MG63 (cell line): ENCODE data around the gene ANKS1B. TPM values are rescaled to one million over a fixed set of nuclear protein-coding genes. Genes with fewer than 3 reads are reported as not detected.

Source experiments
- DNase-seq: peaks from one replicate; pipeline ENCODE4 v3.0.0-alpha.2; 2020
- H3K27me3 ChIP-seq: fragments of 250-450 bp; sonication (Bioruptor Pico); 2 replicates; pipeline ENCODE4 v1.5.1; 2020; ENCODE audit warnings: mild to moderate bottlenecking, moderate library complexity
- H3K36me3 ChIP-seq: fragments of 250-450 bp; sonication (Bioruptor Pico); 2 replicates; pipeline ENCODE4 v1.5.1; 2020; ENCODE audit warnings: mild to moderate bottlenecking, moderate library complexity
- H3K4me3 ChIP-seq: fragments of 250-450 bp; sonication (Bioruptor Pico); 2 replicates; pipeline ENCODE4 v1.5.1; 2020; ENCODE audit warnings: mild to moderate bottlenecking, moderate library complexity
- H3K9me3 ChIP-seq: fragments of 250-450 bp; sonication (Bioruptor Pico); 2 replicates; pipeline ENCODE4 v1.5.1; 2020; ENCODE audit warnings: mild to moderate bottlenecking, moderate library complexity
- total RNA-seq: library from RNA; depleted of rRNA; stranded (reverse); fragments of >200 nt; shearing (Covaris generic); gene quantifications from 2 replicates; pipeline ENCODE4 v1.2.3, GENCODE V29; 2014; ENCODE audit warnings: low replicate concordance

Gene ANKS1B
- total RNA-seq, 1 experiment from 2014 or later = 0.10 TPM

DNA sequence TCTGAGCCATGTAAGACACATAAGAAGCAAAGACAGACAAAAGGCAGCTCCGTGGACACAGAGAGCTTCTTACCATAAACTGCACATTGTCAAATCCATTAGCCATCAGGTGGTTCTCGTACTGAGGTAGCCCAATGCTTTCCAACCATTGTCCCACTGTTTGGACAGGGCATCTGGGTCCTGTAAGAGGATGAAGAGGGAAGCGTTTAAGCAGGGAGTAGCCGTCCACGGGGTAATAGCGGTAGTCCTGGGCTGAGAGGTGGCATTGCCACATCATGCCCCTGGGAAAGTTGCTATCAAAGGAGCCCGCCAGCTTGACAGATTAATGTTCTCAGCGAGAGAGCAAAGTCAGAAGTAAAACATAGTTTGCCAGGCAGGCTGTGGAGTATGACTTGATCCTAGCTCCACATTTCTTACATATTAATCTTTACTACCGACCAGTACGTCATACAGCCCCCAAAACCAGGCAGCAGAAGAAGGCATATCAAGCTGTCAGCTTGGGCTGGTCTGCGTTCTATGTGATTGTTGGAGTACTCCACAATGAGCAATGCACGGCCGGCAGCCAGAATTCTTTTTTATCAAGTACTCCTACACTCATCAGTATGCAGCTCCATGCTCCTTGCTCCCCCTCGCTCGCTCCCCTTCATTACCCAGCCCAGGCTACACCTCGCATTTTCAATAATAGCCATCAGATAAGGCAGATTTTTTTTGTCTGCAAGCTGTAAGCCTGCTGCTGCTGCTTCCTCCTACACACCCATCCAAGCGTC is 830.3 kb downstream of the ANKS1B start:
- no peak for DNase-seq
- H3K36me3 ChIP-seq = no peaks in the 10 kb centered on the region
- no peaks in the 10 kb centered on the region for H3K9me3 ChIP-seq
- no peak overlapping the region for H3K4me3 ChIP-seq
- H3K27me3 ChIP-seq = no peaks in the 10 kb centered on the region

- no peaks in the 10 kb centered on the region for H3K9me3 ChIP-seq
- H3K4me3 ChIP-seq = no peak overlapping the region
- no peak for DNase-seq
- no peaks in the 10 kb centered on the region for H3K36me3 ChIP-seq
- no peaks in the 10 kb centered on the region for H3K27me3 ChIP-seq
These were observed 831.4 kb downstream of the ANKS1B start for GRCh38 chr12:99153293-99153692.

- H3K36me3 ChIP-seq = no peaks in the 10 kb centered on the region
- no peaks in the 10 kb centered on the region for H3K27me3 ChIP-seq
- no peak overlapping the region for H3K4me3 ChIP-seq
- DNase-seq = no peak
- H3K9me3 ChIP-seq = no peaks in the 10 kb centered on the region
These were observed 832.4 kb downstream of the ANKS1B start for GRCh38 chr12:99152337-99152736.

DNA sequence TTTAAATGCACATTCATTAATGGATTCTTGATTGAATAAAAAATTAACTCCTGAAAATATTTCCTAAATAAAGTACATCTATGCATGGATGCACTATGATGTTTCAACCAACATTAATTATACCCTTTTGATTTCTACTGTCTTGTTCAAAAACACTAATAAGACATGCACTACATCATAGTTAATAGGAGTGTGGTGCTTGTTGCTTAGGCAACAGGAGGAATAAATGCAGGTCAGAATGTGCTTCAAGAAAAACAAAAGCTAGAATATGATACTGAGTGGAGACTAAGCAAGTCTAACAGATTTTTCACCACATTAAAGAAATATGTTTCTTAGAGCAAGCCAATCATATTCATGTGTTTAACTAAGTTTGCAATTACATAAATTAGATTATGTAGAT is 833.0 kb downstream of the ANKS1B start:
- H3K36me3 ChIP-seq = no peaks in the 10 kb centered on the region
- H3K4me3 ChIP-seq = no peak overlapping the region
- no peaks in the 10 kb centered on the region for H3K27me3 ChIP-seq
- DNase-seq = no peak
- no peaks in the 10 kb centered on the region for H3K9me3 ChIP-seq

GRCh38 chr12:99147130-99147529 is 837.6 kb downstream of the ANKS1B start:
- DNase-seq = no peak
- no peaks in the 10 kb centered on the region for H3K9me3 ChIP-seq
- H3K4me3 ChIP-seq = no peak overlapping the region
- H3K36me3 ChIP-seq = no peaks in the 10 kb centered on the region
- no peaks in the 10 kb centered on the region for H3K27me3 ChIP-seq

DNA sequence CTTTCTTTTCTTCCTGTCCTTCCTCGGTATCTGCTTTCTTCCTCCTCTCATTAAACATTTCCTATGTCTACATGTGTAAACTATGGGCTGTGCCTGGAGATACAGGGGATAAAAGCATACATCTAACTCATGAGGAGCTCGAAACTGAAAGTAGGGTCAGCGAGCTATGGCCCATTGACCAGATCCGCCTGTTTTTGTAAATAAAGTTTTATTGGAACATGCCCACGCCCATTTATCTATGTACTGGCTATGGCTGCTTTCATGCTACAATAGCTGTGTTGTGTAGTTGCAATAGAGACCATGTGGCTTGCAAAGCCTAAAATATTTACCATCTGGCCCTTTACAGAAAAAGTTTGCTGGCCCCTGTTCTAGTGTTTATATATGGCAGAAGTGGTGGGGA is 838.0 kb downstream of the ANKS1B start:
- Histone ChIP-seq H3K9me3 (no peaks in the 10 kb centered on the region), H3K4me3 (no peak overlapping the region), H3K36me3 (no peaks in the 10 kb centered on the region), H3K27me3 (no peaks in the 10 kb centered on the region)
- no peak for DNase-seq

DNA sequence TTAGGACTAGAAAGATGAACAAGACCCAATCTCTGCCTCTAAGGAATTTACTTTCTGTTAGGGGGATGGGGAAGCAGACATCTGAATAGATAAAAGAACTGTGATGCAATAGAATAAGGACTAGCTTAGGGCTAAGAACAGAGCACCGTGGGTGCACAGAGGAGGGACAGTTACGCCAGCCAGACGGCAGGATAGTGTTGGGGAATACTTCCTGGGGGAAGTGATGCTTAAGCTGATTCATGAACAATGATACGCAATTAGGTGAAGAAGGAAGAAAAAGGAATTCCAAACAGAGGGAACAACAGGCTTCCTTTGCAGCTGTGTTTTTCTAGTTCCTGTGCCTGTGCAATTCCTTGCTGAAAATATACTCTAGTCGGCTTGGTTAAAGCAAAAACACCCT is 838.6 kb downstream of the ANKS1B start:
- Histone ChIP-seq H3K27me3 (no peaks in the 10 kb centered on the region), H3K36me3 (no peaks in the 10 kb centered on the region), H3K9me3 (no peaks in the 10 kb centered on the region), H3K4me3 (no peak overlapping the region)
- no peak for DNase-seq

DNA sequence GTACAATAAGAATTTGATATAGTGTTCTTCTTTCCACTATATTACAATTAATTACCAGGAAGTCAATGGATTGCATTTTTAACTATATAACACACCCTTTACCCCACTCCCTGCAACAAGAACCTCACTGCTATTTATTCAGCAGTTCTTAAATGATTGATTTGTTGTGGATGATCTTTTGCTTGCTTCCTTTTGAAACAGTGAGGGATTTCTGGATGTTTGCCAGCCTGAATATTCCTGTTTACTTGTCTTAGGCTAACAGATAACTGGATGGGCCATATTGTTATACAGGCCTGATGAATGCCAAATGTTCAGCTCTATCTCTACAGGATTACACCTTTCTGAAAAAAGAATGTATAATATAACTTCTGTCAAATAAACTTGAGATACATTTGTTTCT is 842.1 kb downstream of the ANKS1B start:
- Histone ChIP-seq H3K9me3 (no peaks in the 10 kb centered on the region), H3K36me3 (no peaks in the 10 kb centered on the region)

DNA sequence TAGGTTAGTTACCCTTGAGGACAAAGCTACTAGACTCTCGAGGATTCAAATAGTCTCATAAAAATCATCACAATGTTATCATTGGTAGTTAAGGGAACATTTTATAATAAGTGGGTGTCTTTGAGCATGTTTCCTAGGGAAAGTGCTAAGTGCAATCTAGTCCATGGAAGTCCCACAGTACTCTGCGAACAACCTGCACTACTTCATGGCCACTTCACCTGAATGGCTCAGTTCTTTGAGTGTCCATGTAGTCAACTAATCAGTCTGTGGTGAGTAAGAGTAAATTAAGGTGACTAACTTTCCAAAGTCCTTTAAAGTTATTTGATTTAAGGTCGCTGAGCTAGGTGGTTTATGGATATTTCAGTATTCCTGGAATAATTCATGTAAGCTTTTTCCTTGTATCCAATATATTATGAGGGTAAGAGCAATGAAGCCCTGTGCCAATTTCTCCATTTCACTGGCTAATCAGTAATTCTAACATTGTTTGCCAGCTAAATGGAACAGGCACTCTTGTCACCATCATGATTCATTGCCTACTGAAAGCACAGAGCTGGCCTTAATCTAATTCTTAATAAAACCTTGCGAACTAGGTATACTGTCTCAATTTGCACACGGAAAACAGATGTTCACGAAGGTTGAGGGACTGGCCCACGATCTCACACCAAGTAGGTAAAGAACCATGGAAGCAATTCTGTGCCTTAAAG is 844.6 kb downstream of the ANKS1B start:
- no peaks in the 10 kb centered on the region for H3K36me3 ChIP-seq
- H3K4me3 ChIP-seq = no peak overlapping the region
- H3K27me3 ChIP-seq = no peaks in the 10 kb centered on the region
- H3K9me3 ChIP-seq = no peaks in the 10 kb centered on the region
- no peak for DNase-seq

More for the DNA sequence above, 842.1 kb downstream of the ANKS1B start:
- no peaks in the 10 kb centered on the region for H3K27me3 ChIP-seq
- DNase-seq = no peak
- no peak overlapping the region for H3K4me3 ChIP-seq

DNA sequence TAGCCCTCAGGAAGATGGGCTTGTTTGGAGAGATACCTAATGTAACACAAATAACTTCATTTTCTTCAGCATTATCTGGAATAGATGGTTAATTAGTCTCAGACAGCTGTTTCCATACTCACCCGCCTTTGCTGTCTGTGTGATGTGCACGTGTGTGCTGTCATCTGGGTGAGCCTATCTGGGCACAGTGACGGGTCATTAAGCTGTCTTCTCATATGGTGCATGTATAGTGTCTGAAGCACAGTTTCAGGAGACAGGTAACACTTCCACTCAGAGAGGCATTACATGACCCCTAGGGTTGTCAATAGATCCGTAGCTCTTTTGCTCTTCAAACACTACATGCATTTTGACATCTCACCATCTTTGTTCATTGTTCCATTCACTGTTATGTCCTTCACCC is 846.3 kb downstream of the ANKS1B start:
- no peak for DNase-seq
- H3K27me3 ChIP-seq = no peaks in the 10 kb centered on the region

DNA sequence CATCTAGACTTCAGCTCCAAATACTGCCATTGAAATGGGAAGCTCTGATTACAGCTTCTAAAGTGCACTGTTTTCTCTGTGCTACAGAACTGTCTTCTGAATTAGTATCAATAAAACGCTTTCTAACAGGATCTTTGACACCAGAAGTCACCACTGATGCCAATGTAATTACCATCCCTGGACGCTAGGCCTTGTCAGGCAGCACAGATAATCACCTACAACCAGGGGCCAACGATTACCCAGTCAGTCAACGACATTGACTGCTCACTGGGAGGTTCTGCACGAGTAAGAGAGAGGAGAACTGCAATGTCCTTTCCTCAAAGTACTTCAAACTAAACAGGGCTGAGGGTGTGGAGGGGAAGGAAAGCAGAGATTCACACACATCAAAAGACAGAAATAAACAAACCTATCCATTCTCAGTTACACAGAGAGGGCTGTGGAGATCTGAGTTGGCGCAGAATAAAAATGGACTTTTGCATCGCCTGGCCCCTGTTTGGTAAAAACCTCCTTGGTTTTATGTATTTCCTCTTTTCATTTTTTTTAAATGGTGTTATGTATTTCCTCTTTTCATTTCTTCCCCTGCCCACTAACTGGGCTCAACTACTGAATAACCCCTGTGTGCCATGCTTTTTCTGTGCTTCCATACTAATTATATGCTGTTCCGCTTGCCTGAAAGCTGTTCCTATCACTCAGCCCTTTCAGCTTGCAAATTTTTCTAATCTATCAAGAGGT is 847.4 kb downstream of the ANKS1B start:
- Histone ChIP-seq H3K36me3 (no peaks in the 10 kb centered on the region), H3K4me3 (no peak overlapping the region), H3K9me3 (no peaks in the 10 kb centered on the region), H3K27me3 (no peaks in the 10 kb centered on the region)
- DNase-seq = no peak

More for the DNA sequence above, 846.3 kb downstream of the ANKS1B start:
- Histone ChIP-seq H3K9me3 (no peaks in the 10 kb centered on the region), H3K36me3 (no peaks in the 10 kb centered on the region), H3K4me3 (no peak overlapping the region)

DNA sequence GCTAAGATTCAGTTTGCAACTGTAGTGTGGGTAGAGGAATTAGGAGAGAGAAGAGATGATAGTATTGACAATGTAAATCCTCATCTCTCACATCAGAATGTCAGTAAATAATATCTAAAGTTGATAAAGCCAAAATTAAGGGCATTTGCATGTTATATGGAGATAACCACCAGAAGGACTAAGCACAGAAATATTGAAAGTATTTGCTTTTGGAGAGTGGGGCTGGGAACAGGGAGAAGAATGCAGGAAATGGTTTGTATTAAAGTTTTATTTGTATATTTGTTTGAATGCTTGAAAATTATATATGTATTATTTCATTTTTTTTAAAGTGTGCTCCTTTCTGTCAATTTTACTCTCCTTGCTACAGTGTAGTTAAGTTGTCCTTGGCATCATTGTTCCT is 848.2 kb downstream of the ANKS1B start:
- Histone ChIP-seq H3K9me3 (no peaks in the 10 kb centered on the region), H3K36me3 (no peaks in the 10 kb centered on the region), H3K27me3 (no peaks in the 10 kb centered on the region), H3K4me3 (no peak overlapping the region)
- no peak for DNase-seq

- Histone ChIP-seq H3K36me3 (no peaks in the 10 kb centered on the region), H3K4me3 (no peak overlapping the region), H3K27me3 (no peaks in the 10 kb centered on the region), H3K9me3 (no peaks in the 10 kb centered on the region)
- no peak for DNase-seq
These were observed 849.4 kb downstream of the ANKS1B start for GRCh38 chr12:99135376-99135775.

DNA sequence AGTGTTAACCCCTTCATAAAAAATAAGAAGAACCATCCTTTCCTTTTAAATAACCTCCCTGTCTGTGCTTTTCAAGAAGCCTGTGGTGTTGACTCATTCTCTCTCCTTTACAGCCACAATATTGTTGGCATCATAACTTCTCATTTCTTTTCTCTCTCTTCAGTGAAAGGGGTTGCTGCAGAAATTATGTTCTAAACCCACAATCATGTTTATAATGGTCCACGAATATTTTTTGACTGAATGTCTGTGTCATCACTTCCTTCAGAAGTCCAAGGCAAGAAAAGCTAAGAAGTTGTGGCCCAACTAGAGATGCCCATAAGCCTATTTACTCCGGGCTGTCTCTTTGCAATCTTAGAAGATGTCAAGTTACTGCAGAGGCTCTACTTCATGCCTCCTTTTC is 851.3 kb downstream of the ANKS1B start:
- H3K9me3 ChIP-seq = no peaks in the 10 kb centered on the region
- H3K36me3 ChIP-seq = no peaks in the 10 kb centered on the region
- no peak for DNase-seq
- H3K27me3 ChIP-seq = no peaks in the 10 kb centered on the region
- H3K4me3 ChIP-seq = no peak overlapping the region

GRCh38 chr12:99131751-99132199 is 853.0 kb downstream of the ANKS1B start:
- Histone ChIP-seq H3K9me3 (no peaks in the 10 kb centered on the region), H3K4me3 (no peak overlapping the region), H3K27me3 (no peaks in the 10 kb centered on the region), H3K36me3 (no peaks in the 10 kb centered on the region)
- peak; percentile 63 for DNase-seq

DNA sequence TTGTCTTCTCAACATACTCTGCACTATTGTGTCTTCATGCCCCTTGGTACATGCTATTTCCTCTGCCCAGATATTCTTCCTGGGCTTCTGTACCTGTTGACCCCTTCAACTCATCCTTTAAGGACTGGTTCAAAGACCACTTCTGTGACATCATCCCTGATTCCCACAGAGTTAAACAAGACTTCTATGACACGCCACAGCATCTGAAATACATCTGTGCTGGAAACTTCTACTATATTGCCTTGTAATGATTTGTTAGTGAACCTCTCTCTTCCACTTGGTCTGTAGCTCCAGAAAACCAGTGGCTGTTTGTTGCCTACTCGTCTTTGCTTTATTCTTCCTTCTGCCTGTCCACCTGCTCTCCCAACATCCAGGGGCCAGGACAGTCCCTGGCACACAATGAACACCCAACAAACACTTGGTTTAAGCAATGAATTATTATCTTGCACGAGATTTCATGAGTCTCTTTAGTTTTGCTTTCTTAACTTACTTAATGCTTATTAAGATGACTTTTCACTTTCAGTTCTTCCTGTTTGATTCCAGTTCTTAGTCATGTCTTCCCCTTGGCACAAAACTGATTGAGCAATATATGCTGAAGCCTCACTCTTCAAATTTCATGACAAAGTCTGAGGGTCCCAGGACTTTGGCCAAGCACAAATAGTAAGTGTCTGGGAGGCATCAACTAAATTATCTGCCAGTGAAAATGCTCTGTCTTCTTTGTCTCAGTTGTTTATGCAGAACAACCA is 853.8 kb downstream of the ANKS1B start:
- no peak for DNase-seq
- H3K9me3 ChIP-seq = no peaks in the 10 kb centered on the region
- H3K4me3 ChIP-seq = no peak overlapping the region
- H3K36me3 ChIP-seq = no peaks in the 10 kb centered on the region
- H3K27me3 ChIP-seq = no peaks in the 10 kb centered on the region
